HCEC 1CT (cell line): ENCODE measurements around the gene HELZ.

Experiments
- DNase-seq: peaks from one replicate; pipeline ENCODE4 v3.0.0-alpha.2; 2017

HELZ gene

GRCh38 chr17:67071595-67071994 is 173.4 kb downstream of the HELZ start:
- no peak for DNase-seq

GRCh38 chr17:67069603-67070136 is 175.3 kb downstream of the HELZ start:
- no peak for DNase-seq

GRCh38 chr17:67068999-67069398 is 176.0 kb downstream of the HELZ start:
- no peak for DNase-seq

GRCh38 chr17:67067571-67068482 is 177.2 kb downstream of the HELZ start:
- DNase-seq, result no peak

GRCh38 chr17:67066717-67067116 is 178.3 kb downstream of the HELZ start:
- no peak for DNase-seq

GRCh38 chr17:67063141-67063540 is 181.9 kb downstream of the HELZ start:
- no peak for DNase-seq

- DNase-seq, result no peak
These were observed 185.6 kb downstream of the HELZ start for GRCh38 chr17:67059372-67059771.

- DNase-seq, result no peak
These were observed 187.0 kb downstream of the HELZ start for GRCh38 chr17:67058036-67058435.

GRCh38 chr17:67056746-67057490 is 188.1 kb downstream of the HELZ start:
- DNase-seq, result no peak

- no peak for DNase-seq
These were observed 188.9 kb downstream of the HELZ start for GRCh38 chr17:67055811-67056745.

- no peak for DNase-seq
These were observed 190.0 kb downstream of the HELZ start for GRCh38 chr17:67055041-67055443.

- DNase-seq, result no peak
These were observed 190.4 kb downstream of the HELZ start for GRCh38 chr17:67054608-67055007.

- no peak for DNase-seq
These were observed 190.9 kb downstream of the HELZ start for GRCh38 chr17:67054011-67054591.

- no peak for DNase-seq
These were observed 191.5 kb downstream of the HELZ start for GRCh38 chr17:67053438-67054000.

GRCh38 chr17:67052720-67053437 is 192.1 kb downstream of the HELZ start:
- no peak for DNase-seq

- no peak for DNase-seq
These were observed 193.2 kb downstream of the HELZ start for GRCh38 chr17:67051837-67052236.

- no peak for DNase-seq
These were observed 193.8 kb downstream of the HELZ start for GRCh38 chr17:67051155-67051538.

- no peak for DNase-seq
These were observed 194.4 kb downstream of the HELZ start for GRCh38 chr17:67050471-67051154.

GRCh38 chr17:67050066-67050465 is 194.9 kb downstream of the HELZ start:
- no peak for DNase-seq

- DNase-seq, result no peak
These were observed 195.8 kb downstream of the HELZ start for GRCh38 chr17:67049025-67049739.
